Loucy (cell line): ENCODE measurements around the gene ACIN1.

ENCODE experiments used
- H2AFZ ChIP-seq: fragments of 200-600 bp; sonication (generic); 2 replicates; pipeline ENCODE4 v1.6.0; 2016; ENCODE audit warnings: antibody characterized with exemption, mild to moderate bottlenecking, low read length, moderate library complexity
- H3F3A ChIP-seq: fragments of 200-600 bp; 2 replicates; pipeline ENCODE4 v1.6.0; 2016; ENCODE audit warnings: antibody characterized with exemption, low read depth, mild to moderate bottlenecking
- H3K27me3 ChIP-seq: fragments of 200-600 bp; sonication (generic); 2 replicates; pipeline ENCODE4 v1.6.1; 2014; ENCODE audit warnings: low read length, mild to moderate bottlenecking; ENCODE audit not compliant: insufficient read depth, poor library complexity, severe bottlenecking
- H3K36me3 ChIP-seq: fragments of 200-600 bp; sonication (generic); 2 replicates; pipeline ENCODE4 v1.6.1; 2016; ENCODE audit warnings: low read length; ENCODE audit not compliant: insufficient read depth
- H3K4me1 ChIP-seq: fragments of 200-600 bp; sonication (generic); 2 replicates; pipeline ENCODE4 v1.5.1; 2014; ENCODE audit warnings: low read length, mild to moderate bottlenecking; ENCODE audit not compliant: insufficient read depth, poor library complexity, severe bottlenecking
- H3K4me2 ChIP-seq: fragments of 200-600 bp; sonication (generic); 2 replicates; pipeline ENCODE4 v1.6.0; 2014; ENCODE audit warnings: antibody characterized with exemption, low read length, low read depth, mild to moderate bottlenecking; ENCODE audit not compliant: poor library complexity, severe bottlenecking
- H3K4me3 ChIP-seq: fragments of 200-600 bp; sonication (generic); 2 replicates; pipeline ENCODE4 v1.5.1; 2014; ENCODE audit warnings: low read length, mild to moderate bottlenecking, mixed read lengths; ENCODE audit not compliant: poor library complexity, severe bottlenecking
- H3K79me2 ChIP-seq: fragments of 200-600 bp; sonication (generic); 2 replicates; pipeline ENCODE4 v1.6.1; 2014; ENCODE audit warnings: low read length; ENCODE audit not compliant: insufficient read depth
- H3K9ac ChIP-seq: fragments of 200-600 bp; sonication (generic); 2 replicates; pipeline ENCODE4 v1.6.0; 2014; ENCODE audit warnings: mild to moderate bottlenecking, low read depth, low read length, moderate library complexity; ENCODE audit not compliant: poor library complexity, severe bottlenecking
- H3K9me2 ChIP-seq: fragments of 200-600 bp; sonication (generic); replicated peaks from 2 replicates; pipeline ENCODE4 v1.6.1; 2016; ENCODE audit warnings: low read depth, low read length, mixed read lengths
- H3K9me3 ChIP-seq: fragments of 200-600 bp; sonication (generic); 2 replicates; pipeline ENCODE4 v1.6.1; 2014; ENCODE audit warnings: mild to moderate bottlenecking, antibody characterized with exemption, low read length, low read depth; ENCODE audit not compliant: insufficient read depth
- H4K20me1 ChIP-seq: fragments of 200-600 bp; sonication (generic); 2 replicates; pipeline ENCODE4 v1.6.0; 2014; ENCODE audit warnings: antibody characterized with exemption, low read length, mild to moderate bottlenecking; ENCODE audit not compliant: insufficient read depth, poor library complexity, severe bottlenecking
- CTCF ChIP-seq: fragments of 200-600 bp; sonication (generic); conservative IDR thresholded peaks from 2 replicates; pipeline ENCODE4 v1.5.1; 2014; ENCODE audit warnings: mild to moderate bottlenecking, antibody characterized with exemption, low read length
- EZH2phosphoT487 ChIP-seq: fragments of 200-600 bp; IDR thresholded peaks from 2 replicates; pipeline ENCODE4 v1.6.1; 2018; ENCODE audit warnings: antibody characterized with exemption, mild to moderate bottlenecking, moderate library complexity, borderline replicate concordance

The ACIN1 gene

GRCh38 chr14:23118506-23119362, 23.8 kb upstream of the ACIN1 start, which contains the start of gene CEBPE:
CEBPE (minus strand) TSS chr14:23119255; CDS start chr14:23119091, 164 bp downstream.
- Histone ChIP-seq H3K4me3 (peak within 1 kb of the TSS; percentile 60), H3K4me2 (peak within 1 kb of the TSS; percentile 87), H4K20me1 (no peaks in the 10 kb centered on the region), H3K9me3 (no peaks in the 10 kb centered on the region), H3K27me3 (no peaks in the 10 kb centered on the region), H3K36me3 (no peaks in the 10 kb centered on the region), H3F3A (0 out of 2 replicates have a peak, but pooled peaks cover 3% of the 10 kb centered on the region), H2AFZ (peak within 1 kb of the TSS; percentile 90), H3K4me1 (peaks cover 24% of the 10 kb centered on the region), H3K9me2 (no peaks in the 10 kb centered on the region), H3K9ac (peak within 1 kb of the TSS; percentile 71), H3K79me2 (no peaks in the 10 kb centered on the region)
- TF ChIP-seq CTCF (no peak), EZH2phosphoT487 (no peak)

GRCh38 chr14:23117371-23118020, 22.6 kb upstream of the ACIN1 start:
- Histone ChIP-seq H3K4me3 (no peak overlapping the region), H3K9me2 (no peaks in the 10 kb centered on the region), H3K27me3 (no peaks in the 10 kb centered on the region), H3K9ac (peak overlapping the region; percentile 71), H3K4me2 (no peak overlapping the region), H2AFZ (no peak overlapping the region), H3F3A (0 out of 2 replicates have a peak, but pooled peaks cover 3% of the 10 kb centered on the region), H4K20me1 (no peaks in the 10 kb centered on the region), H3K79me2 (no peaks in the 10 kb centered on the region), H3K36me3 (no peaks in the 10 kb centered on the region), H3K9me3 (no peaks in the 10 kb centered on the region), H3K4me1 (peaks cover 27% of the 10 kb centered on the region)
- no peak for TF ChIP-seq EZH2phosphoT487
- TF ChIP-seq CTCF: no peak

GRCh38 chr14:23115918-23116317, 21.0 kb upstream of the ACIN1 start:
- no peak overlapping the region for H2AFZ ChIP-seq
- TF ChIP-seq EZH2phosphoT487 (no peak), CTCF (no peak)
- H3K27me3 ChIP-seq: no peaks in the 10 kb centered on the region
- H3K4me1 ChIP-seq: peaks cover 27% of the 10 kb centered on the region
- no peak overlapping the region for H3K4me2 ChIP-seq
- H3K4me3 ChIP-seq: no peak overlapping the region
- H3K79me2 ChIP-seq: no peaks in the 10 kb centered on the region
- H3F3A ChIP-seq: 0 out of 2 replicates have a peak, but pooled peaks cover 3% of the 10 kb centered on the region
- no peaks in the 10 kb centered on the region for H3K9me3 ChIP-seq
- no peaks in the 10 kb centered on the region for H3K36me3 ChIP-seq
- H3K9ac ChIP-seq: no peak overlapping the region
- no peaks in the 10 kb centered on the region for H3K9me2 ChIP-seq
- no peaks in the 10 kb centered on the region for H4K20me1 ChIP-seq
